Dermis lymphatic vessel endothelial cell (primary cell): ENCODE measurements around the gene GAD2. TPM values are rescaled to one million over a fixed set of nuclear protein-coding genes. Genes with fewer than 3 reads are reported as not detected.

ENCODE experiments used
- total RNA-seq: library from RNA; depleted of rRNA; stranded (reverse); fragments of >200 nt; gene quantifications from 2 replicates; pipeline ENCODE4 v1.2.1, GENCODE V29; 2014

The GAD2 gene
- total RNA-seq: not detected in 2 replicates

DNA sequence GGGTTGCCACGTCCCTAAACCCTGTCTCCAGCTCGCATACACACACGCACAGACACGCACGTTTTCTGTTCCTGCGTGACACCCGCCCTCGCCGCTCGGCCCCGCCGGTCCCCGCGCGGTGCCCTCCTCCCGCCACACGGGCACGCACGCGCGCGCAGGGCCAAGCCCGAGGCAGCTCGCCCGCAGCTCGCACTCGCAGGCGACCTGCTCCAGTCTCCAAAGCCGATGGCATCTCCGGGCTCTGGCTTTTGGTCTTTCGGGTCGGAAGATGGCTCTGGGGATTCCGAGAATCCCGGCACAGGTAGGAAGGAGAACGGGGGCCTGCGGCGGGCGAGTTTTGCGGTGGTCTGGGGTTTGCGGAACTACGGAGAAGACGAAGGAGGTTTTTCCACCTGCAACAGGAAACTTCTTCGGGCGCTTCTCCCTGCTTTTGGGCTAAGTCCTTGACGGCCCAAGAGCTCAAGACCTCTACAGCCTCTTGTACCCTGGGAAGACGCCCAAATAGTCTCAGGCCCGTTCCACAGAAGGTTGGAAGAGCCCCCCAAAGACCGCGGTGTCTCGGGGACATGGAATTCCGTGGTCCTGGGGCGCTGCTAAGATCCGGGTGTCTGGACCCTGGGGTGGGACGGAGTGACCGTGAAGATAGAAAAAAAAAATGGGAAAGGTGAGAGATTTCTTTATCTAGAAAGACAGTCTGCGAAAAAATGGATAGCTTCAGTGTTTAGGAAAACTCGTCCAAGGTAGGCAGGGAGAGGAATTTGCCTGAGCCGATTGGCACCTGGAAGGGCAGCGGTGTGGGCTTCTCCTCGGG, at the start of gene GAD2:
Gene GAD2, plus strand, starts transcription at position 190 of the 811 bp plus-strand sequence. Its CDS starts 36 bp downstream, at position 226.

Other genes starting within 250 kb of the GAD2 start
- 0.11 TPM in 1 of 2 replicates, not detected in the other for gene APBB1IP, start 221.6 kb downstream of the GAD2 start, total RNA-seq